K562 (cell line): ENCODE results near the gene TRIP10. TPM values are rescaled to one million over a fixed set of nuclear protein-coding genes. Genes with fewer than 3 reads are reported as not detected.

Source experiments
- COPS2 ChIP-seq: fragments of 450-650 bp; conservative IDR thresholded peaks from 2 replicates; pipeline ENCODE4 v1.6.1; 2016; ENCODE audit warnings: mild to moderate bottlenecking, moderate library complexity
- HNRNPLL ChIP-seq: fragments of 200-400 bp; formaldehyde crosslinking; IDR thresholded peaks from 2 replicates; pipeline ENCODE4 v1.6.1; 2017; ENCODE audit warnings: low read length, low read depth, mild to moderate bottlenecking; ENCODE audit not compliant: poor library complexity, severe bottlenecking
- KAT2B ChIP-seq: IDR thresholded peaks from one replicate; pipeline ENCODE4 v1.6.1; 2012; ENCODE audit warnings: low read depth, mild to moderate bottlenecking, control low read depth, inconsistent platforms, low read length, moderate library complexity
- MAFG ChIP-seq: fragments of 450-650 bp; conservative IDR thresholded peaks from 2 replicates; pipeline ENCODE4 v1.6.1; 2016; ENCODE audit warnings: missing genetic modification characterization, missing compliant biosample characterization
- MCM5 ChIP-seq: fragments of 450-650 bp; IDR thresholded peaks from 2 replicates; pipeline ENCODE4 v1.6.1; 2016; ENCODE audit warnings: low read depth
- PTTG1 ChIP-seq: fragments of 450-650 bp; IDR thresholded peaks from 2 replicates; pipeline ENCODE4 v1.6.1; 2016; ENCODE audit warnings: low read depth, mild to moderate bottlenecking, missing genetic modification characterization, missing compliant biosample characterization
- RBBP5 ChIP-seq: fragments of 200-600 bp; sonication (generic); IDR thresholded peaks from 2 replicates; pipeline ENCODE4 v1.6.1; 2012; ENCODE audit warnings: borderline replicate concordance, mild to moderate bottlenecking, low read length, control low read depth, inconsistent platforms; ENCODE audit not compliant: insufficient read depth, poor library complexity, severe bottlenecking
- RBM14 ChIP-seq: fragments of 200-400 bp; formaldehyde crosslinking; IDR thresholded peaks from 2 replicates; pipeline ENCODE4 v1.6.1; 2018; ENCODE audit warnings: low read depth, mild to moderate bottlenecking, low read length, moderate library complexity, borderline replicate concordance; ENCODE audit not compliant: insufficient read depth
- RBM17 ChIP-seq: fragments of 200-400 bp; formaldehyde crosslinking; IDR thresholded peaks from 2 replicates; pipeline ENCODE4 v1.6.1; 2017; ENCODE audit warnings: low read depth, mild to moderate bottlenecking, low read length, borderline replicate concordance
- SP2 ChIP-seq: IDR thresholded peaks from 2 replicates; pipeline ENCODE4 v1.6.1; 2011; ENCODE audit warnings: mild to moderate bottlenecking, low read depth, low read length, moderate library complexity; ENCODE audit not compliant: poor library complexity, severe bottlenecking; ENCODE audit errors: extremely low read depth
- TAL1 ChIP-seq: fragments of 450-650 bp; IDR thresholded peaks from 2 replicates; pipeline ENCODE4 v1.6.1; 2016; ENCODE audit warnings: mild to moderate bottlenecking
- WHSC1 ChIP-seq: IDR thresholded peaks from one replicate; pipeline ENCODE4 v1.6.1; 2012; ENCODE audit warnings: low read length, control low read depth, inconsistent platforms
- ZNF445 ChIP-seq: fragments of 250-450 bp; sonication (Bioruptor Pico); IDR thresholded peaks from 2 replicates; pipeline ENCODE4 v1.4.0; 2020; ENCODE audit warnings: low read depth, mild to moderate bottlenecking, moderate library complexity
- ZNF830 ChIP-seq: fragments of 250-450 bp; sonication (Bioruptor Pico); IDR thresholded peaks from 2 replicates; pipeline ENCODE4 v1.5.0; 2021; ENCODE audit warnings: mild to moderate bottlenecking
- polyA plus RNA-seq, 8 experiments: library from polyadenylated mRNA; depleted of rRNA in 4 of 8; stranded (reverse) in 5 of 8; unstranded in 3 of 8; fragments of >200 nt; fragmentation: Nextera tagmentation in 2 of 8; fragmentation: Illumina TruSeq in 1 of 8; extraction: Ambion mirVana in 2 of 8; extraction: Trizol in 1 of 8; gene quantifications; 2 replicates each; pipeline versions ENCODE4 v1.2.1 to v1.2.3, GENCODE V29; 2011 to 2014; ENCODE audit warnings: inconsistent platforms in 1 of 8, missing spikeins in 1 of 8
- total RNA-seq, 7 experiments: library from RNA; depleted of rRNA in 6 of 7; stranded (reverse); fragments of >200 nt in 6 of 7; fragmentation: Illumina TruSeq in 2 of 7; extraction: Trizol in 2 of 7; gene quantifications; 2 replicates each; pipeline versions ENCODE4 v1.2.1 to v1.2.3, GENCODE V29; 2011 to 2021; ENCODE audit warnings: low replicate concordance in 1 of 7
- TF ChIP-seq, protein P1 (sequence below), 2 experiments: fragments of 450-650 bp in 1 of 2; sonication (generic) in 1 of 2; formaldehyde crosslinking in 1 of 2; IDR thresholded peaks in 1 of 2; conservative IDR thresholded peaks in 1 of 2; 2 replicates each; pipeline versions ENCODE4 v1.6.1 to v1.8.1; 2016 to 2023; ENCODE audit warnings: mild to moderate bottlenecking in 2 of 2, moderate library complexity in 2 of 2, inconsistent platforms in 1 of 2, missing genetic modification reagents in 1 of 2
- TF ChIP-seq, protein P2 (sequence below), 2 experiments: fragments of 200-800 bp in 1 of 2; sonication (Bioruptor generic) in 1 of 2; sonication (generic) in 1 of 2; formaldehyde crosslinking in 1 of 2; IDR thresholded peaks in 1 of 2; conservative IDR thresholded peaks in 1 of 2; 2 replicates each; pipeline versions ENCODE4 v1.5.0 to v1.6.1; 2016 to 2020; ENCODE audit warnings: missing compliant biosample characterization in 1 of 2, missing genetic modification characterization in 1 of 2, missing genetic modification reagents in 1 of 2
- TF ChIP-seq, protein P3 (sequence below): fragments of 250-450 bp; sonication (Bioruptor Pico); IDR thresholded peaks from 2 replicates; pipeline ENCODE4 v1.5.0; 2021; ENCODE audit warnings: mild to moderate bottlenecking, borderline replicate concordance
- TF ChIP-seq, protein P4 (sequence below), 2 experiments: fragments of 450-650 bp in 1 of 2; IDR thresholded peaks; 2 replicates each; pipeline ENCODE4 v1.6.1; 2011 to 2017; ENCODE audit warnings: low read depth in 2 of 2, antibody characterized with exemption in 1 of 2, borderline replicate concordance in 1 of 2, low read length in 1 of 2, mild to moderate bottlenecking in 1 of 2, mixed read lengths in 1 of 2; ENCODE audit not compliant: control insufficient read depth in 1 of 2

Gene TRIP10
- total and polyA plus RNA-seq, 9 of the 15 experiments (the other 6 are each of a cell fraction or from before 2014, with no cell fraction given): 1.2 to 66.8 (median 36.1) TPM

DNA sequence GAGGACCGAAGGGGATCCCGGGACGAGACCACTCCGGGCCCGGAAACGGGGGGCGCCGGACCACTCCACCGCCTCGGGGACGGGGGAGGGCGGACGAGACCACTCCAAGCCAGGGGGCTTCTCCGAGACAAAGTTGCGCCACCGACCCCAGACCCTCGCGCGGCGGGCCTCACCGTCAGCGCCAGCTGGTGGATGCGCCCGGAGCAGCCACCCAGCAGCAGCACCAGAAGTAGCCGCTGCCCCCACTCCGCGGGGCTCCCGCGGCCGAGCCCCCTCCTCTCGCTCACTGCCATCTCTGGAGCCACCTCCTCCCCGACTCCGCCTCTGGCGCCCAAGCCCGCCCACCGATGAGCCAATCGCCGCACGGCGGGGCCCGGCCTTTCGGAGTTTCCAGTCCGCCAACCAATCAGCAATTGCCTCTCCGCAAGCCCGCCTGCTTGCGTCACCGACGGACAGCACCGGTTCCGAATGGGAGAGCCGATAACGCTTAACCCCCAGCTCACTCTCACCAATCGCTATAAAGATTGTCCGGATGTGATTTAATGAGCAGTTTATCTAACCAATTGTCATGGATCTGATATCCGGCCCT is 2.1 kb upstream of the TRIP10 start, which contains the start of gene GPR108 (continued):
- no peak for TF ChIP-seq RBM17
- no peak for TF ChIP-seq MAFG (tag)
- TF ChIP-seq PTTG1 (tag): no peak
- no peak for TF ChIP-seq WHSC1
- TF ChIP-seq, protein P1, sequence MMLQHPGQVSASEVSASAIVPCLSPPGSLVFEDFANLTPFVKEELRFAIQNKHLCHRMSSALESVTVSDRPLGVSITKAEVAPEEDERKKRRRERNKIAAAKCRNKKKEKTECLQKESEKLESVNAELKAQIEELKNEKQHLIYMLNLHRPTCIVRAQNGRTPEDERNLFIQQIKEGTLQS (IDR thresholded peaks at IDR 0.05): peak; percentile 93
- TF ChIP-seq, protein P1 (CRISPR knock-in tag; conservative IDR thresholded peaks at IDR 0.05): 0 out of 2 replicates have a peak, but pooled peaks have one; percentile 30
- TF ChIP-seq RBBP5: no peak
- no peak for TF ChIP-seq KAT2B
- TF ChIP-seq MCM5: no peak
- no peak for TF ChIP-seq ZNF445 (CRISPR knock-in tag)
- no peak for TF ChIP-seq TAL1
- TF ChIP-seq HNRNPLL: peak; percentile 67
- TF ChIP-seq RBM14: no peak
- TF ChIP-seq, protein P2, sequence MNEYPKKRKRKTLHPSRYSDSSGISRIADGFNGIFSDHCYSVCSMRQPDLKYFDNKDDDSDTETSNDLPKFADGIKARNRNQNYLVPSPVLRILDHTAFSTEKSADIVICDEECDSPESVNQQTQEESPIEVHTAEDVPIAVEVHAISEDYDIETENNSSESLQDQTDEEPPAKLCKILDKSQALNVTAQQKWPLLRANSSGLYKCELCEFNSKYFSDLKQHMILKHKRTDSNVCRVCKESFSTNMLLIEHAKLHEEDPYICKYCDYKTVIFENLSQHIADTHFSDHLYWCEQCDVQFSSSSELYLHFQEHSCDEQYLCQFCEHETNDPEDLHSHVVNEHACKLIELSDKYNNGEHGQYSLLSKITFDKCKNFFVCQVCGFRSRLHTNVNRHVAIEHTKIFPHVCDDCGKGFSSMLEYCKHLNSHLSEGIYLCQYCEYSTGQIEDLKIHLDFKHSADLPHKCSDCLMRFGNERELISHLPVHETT (CRISPR knock-in tag; conservative IDR thresholded peaks at IDR 0.05 in 1 of 2, IDR thresholded peaks at IDR 0.05 in 1 of 2): no peak
- TF ChIP-seq, protein P3, sequence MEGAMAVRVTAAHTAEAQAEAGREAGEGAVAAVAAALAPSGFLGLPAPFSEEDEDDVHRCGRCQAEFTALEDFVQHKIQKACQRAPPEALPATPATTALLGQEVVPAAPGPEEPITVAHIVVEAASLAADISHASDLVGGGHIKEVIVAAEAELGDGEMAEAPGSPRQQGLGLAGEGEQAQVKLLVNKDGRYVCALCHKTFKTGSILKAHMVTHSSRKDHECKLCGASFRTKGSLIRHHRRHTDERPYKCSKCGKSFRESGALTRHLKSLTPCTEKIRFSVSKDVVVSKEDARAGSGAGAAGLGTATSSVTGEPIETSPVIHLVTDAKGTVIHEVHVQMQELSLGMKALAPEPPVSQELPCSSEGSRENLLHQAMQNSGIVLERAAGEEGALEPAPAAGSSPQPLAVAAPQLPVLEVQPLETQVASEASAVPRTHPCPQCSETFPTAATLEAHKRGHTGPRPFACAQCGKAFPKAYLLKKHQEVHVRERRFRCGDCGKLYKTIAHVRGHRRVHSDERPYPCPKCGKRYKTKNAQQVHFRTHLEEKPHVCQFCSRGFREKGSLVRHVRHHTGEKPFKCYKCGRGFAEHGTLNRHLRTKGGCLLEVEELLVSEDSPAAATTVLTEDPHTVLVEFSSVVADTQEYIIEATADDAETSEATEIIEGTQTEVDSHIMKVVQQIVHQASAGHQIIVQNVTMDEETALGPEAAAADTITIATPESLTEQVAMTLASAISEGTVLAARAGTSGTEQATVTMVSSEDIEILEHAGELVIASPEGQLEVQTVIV: no peak
- no peak for TF ChIP-seq COPS2
- TF ChIP-seq SP2: peak; percentile 97
- TF ChIP-seq, protein P4, sequence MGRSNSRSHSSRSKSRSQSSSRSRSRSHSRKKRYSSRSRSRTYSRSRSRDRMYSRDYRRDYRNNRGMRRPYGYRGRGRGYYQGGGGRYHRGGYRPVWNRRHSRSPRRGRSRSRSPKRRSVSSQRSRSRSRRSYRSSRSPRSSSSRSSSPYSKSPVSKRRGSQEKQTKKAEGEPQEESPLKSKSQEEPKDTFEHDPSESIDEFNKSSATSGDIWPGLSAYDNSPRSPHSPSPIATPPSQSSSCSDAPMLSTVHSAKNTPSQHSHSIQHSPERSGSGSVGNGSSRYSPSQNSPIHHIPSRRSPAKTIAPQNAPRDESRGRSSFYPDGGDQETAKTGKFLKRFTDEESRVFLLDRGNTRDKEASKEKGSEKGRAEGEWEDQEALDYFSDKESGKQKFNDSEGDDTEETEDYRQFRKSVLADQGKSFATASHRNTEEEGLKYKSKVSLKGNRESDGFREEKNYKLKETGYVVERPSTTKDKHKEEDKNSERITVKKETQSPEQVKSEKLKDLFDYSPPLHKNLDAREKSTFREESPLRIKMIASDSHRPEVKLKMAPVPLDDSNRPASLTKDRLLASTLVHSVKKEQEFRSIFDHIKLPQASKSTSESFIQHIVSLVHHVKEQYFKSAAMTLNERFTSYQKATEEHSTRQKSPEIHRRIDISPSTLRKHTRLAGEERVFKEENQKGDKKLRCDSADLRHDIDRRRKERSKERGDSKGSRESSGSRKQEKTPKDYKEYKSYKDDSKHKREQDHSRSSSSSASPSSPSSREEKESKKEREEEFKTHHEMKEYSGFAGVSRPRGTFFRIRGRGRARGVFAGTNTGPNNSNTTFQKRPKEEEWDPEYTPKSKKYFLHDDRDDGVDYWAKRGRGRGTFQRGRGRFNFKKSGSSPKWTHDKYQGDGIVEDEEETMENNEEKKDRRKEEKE (IDR thresholded peaks at IDR 0.05; ENCODE audit: borderline replicate concordance in 1 of 2, control insufficient read depth in 1 of 2, low read depth in 2 of 2, low read length in 1 of 2): peak in 1 of 2 experiments; percentile 96; a peak in 2 of 4 replicates
- TF ChIP-seq ZNF830: no peak
